ENCODE measurements around the gene CADM2. TPM values are rescaled to one million over a fixed set of nuclear protein-coding genes. Genes with fewer than 3 reads are reported as not detected.

CADM2 gene
- total and polyA plus RNA-seq, 12 donors, result 0.12 to 3.0 (median 0.62) TPM

DNA sequence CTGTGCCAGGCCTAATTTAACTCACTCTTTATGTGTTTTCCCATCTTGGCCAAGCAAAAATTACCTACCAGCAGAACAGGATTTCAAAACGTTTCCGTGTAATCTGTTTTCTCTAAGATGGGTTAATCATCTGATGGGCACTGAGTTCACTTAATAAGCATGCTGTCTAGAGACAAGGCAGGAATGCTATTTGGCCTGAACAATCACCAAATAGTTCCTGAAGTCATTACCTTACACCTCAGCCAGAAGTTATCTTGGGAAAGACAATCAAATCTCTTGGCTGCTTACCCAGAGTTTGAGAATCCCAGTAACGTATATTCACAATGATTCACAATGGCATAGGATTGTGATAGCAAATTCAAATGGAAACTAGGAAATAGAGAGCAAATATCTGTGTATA lies 779.1 kb downstream of the CADM2 start:
- TF ChIP-seq CTCF (IDR thresholded peaks at IDR 0.05), result no peak
- no peak overlapping the region for H3K27ac ChIP-seq
- WGBS, 2 donors, result 29% methylated on average over 3 of the region's 3 CpGs
- no peaks in the 10 kb centered on the region for H3K27me3 ChIP-seq
- no peaks in the 10 kb centered on the region for H3K9me3 ChIP-seq
- intact Hi-C loops (cut with DNase I), result loop anchor here in 1 of 10 donors (5.0 kb wide), 1 partner anchor 1401 kb away; no protein-coding TSS in a partner anchor
- ATAC-seq (no peak), DNase-seq (no peak)
- no peaks in the 10 kb centered on the region for H3K36me3 ChIP-seq
- no peak overlapping the region for H3K4me3 ChIP-seq
- no peaks in the 10 kb centered on the region for H3K4me1 ChIP-seq

DNA sequence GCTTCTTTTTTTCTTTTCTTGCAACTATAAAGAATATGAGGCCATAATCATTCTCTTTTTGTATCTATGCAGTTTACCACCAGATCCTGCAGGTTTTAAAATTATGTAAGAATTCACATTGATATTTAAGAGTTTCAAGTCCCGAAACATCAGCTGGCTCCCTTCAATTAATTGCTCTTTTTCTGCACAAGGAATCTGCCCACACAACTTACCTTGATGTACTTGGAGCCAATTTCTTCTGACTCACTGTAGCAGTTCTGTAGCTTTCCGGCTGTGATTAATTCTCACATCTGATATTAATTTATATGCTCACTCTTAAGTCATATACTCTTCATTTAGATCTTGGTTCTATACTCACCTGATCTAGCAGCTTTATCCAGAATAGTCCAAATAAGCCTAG lies 781.8 kb downstream of the CADM2 start:
- DNase-seq, result no peak
- no peak for TF ChIP-seq CTCF (IDR thresholded peaks at IDR 0.05)
- intact Hi-C loops (cut with DNase I), result no loop called here
- WGBS, 2 donors, result 68 to 69% methylated on average over 2 of the region's 2 CpGs
- Histone ChIP-seq H3K9me3 (peaks cover 0 to 3% (median 0%) of the 10 kb centered on the region in 11 donors), H3K27me3 (no peaks in the 10 kb centered on the region), H3K36me3 (no peaks in the 10 kb centered on the region), H3K4me3 (no peak overlapping the region), H3K27ac (no peak overlapping the region), H3K4me1 (no peaks in the 10 kb centered on the region)
- no peak for ATAC-seq

GRCh38 chr3:85758442-85758841 lies 799.7 kb downstream of the CADM2 start:
- ATAC-seq, result no peak
- Histone ChIP-seq H3K27me3 (no peaks in the 10 kb centered on the region), H3K9me3 (peaks cover 0 to 14% (median 0%) of the 10 kb centered on the region in 11 donors), H3K4me3 (no peak overlapping the region), H3K27ac (no peak overlapping the region), H3K4me1 (no peaks in the 10 kb centered on the region), H3K36me3 (no peaks in the 10 kb centered on the region)
- TF ChIP-seq CTCF (IDR thresholded peaks at IDR 0.05), result no peak
- intact Hi-C loops (cut with DNase I), result no loop called here
- no peak for DNase-seq

DNA sequence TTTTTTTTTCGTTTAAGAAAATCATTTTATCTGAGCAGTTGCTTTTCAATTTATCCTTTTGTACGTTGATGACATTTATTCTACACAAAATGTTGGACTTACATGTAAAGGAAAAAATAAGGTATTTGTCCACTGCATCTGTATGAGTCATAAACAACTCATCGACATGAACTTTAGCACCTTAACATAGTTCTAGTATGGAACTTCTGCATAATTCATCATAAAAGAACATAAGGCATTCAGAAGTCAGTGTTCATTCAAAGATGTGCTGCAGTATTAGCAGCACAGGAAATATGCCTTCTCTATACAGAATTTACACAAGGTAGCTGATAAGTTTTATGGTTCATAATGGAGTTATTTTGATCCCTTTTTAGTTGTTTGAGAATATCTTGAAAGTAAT lies 801.6 kb downstream of the CADM2 start:
- TF ChIP-seq CTCF (IDR thresholded peaks at IDR 0.05), result no peak
- intact Hi-C loops (cut with DNase I), result no loop called here
- no peak for DNase-seq
- Histone ChIP-seq H3K36me3 (no peaks in the 10 kb centered on the region), H3K9me3 (peaks cover 0 to 14% (median 0%) of the 10 kb centered on the region in 11 donors), H3K4me1 (no peaks in the 10 kb centered on the region), H3K4me3 (no peak overlapping the region), H3K27me3 (no peaks in the 10 kb centered on the region), H3K27ac (no peak overlapping the region)
- 65 to 67% methylated on average over 3 of the region's 3 CpGs for WGBS, 2 donors
- no peak for ATAC-seq
